HG02943 (cell line): ENCODE data around the gene SATL1.
"Not testable (repeated sequence)": the region's sequence is repeated elsewhere in the genome, so short reads cannot be mapped to it uniquely, and the experiment has no call there.

Source experiments
- ATAC-seq: cut with Tn5 transposase; IDR thresholded peaks from one replicate; pipeline ENCODE4 v1.9.1; 2021; ENCODE audit warnings: mild to moderate bottlenecking, low read depth, moderate library complexity; ENCODE audit not compliant: unreplicated experiment

The SATL1 gene, protein sequence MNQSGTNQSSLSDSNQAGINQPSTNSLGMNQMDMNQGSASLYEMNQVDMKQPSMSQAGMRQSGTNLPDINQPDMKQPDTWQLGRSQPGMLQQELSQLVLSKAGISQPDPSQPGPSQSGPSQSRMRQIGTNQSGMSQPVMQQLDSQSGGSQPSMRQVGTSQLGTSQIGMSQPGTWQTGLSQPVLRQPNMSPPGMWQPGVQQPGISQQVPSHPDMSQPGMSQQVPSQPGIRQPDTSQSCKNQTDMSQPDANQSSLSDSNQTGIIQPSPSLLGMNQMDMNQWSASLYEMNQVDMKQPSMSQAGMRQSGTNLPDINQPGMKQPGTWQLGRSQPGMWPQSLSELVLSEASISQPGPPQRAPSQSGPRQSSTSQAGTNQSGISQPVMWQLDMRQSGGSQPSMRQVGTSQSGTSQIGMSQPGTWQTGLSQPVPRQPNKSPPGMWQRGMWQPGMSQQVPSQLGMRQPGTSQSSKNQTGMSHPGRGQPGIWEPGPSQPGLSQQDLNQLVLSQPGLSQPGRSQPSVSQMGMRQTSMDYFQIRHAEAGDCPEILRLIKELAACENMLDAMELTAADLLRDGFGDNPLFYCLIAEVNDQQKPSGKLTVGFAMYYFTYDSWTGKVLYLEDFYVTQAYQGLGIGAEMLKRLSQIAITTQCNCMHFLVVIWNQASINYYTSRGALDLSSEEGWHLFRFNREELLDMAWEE

DNA sequence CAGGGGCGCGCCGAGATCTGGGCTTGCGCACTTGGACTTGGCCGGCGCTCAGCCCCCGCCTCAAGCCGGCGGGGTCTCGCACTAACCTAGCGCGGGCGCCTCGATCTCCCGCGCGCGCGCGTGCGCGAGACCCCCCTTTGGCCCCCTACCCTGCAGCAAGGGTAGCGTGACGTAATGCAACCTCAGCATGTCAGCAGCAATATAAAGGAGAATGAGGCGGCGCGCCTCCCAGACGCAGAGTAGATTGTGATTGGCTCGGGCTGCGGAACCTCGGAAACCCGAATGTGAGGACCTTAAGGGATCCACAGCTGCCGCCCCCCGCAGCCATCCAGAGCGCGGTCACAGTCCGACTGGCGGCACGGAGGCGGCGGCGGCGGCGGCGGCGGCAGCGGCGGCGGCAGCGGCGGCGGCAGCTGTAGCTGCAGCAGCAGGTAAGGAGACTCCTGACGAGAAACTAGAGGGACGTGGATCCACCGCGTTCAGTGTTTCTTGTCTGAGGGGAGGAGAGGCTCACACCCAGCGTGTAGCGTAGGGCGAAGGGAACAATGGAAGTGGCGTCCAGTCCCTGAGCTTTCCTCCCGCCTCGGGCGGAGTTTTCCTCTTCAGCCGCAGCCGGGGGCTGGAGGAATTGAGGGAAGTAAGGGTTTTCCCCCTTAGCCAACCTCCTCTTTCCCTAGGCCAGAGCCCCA is at the start of gene SATL1, which contains the start of gene ZNF711:
TSS of gene SATL1 (minus strand) at position 19 of the 689 bp plus-strand sequence. CDS start 134,811 bp downstream, outside the sequence.
TSS of gene ZNF711 (plus strand) at position 231 of the 689 bp plus-strand sequence. CDS start 3,582 bp downstream, outside the sequence.
- ATAC-seq, result no peak

DNA sequence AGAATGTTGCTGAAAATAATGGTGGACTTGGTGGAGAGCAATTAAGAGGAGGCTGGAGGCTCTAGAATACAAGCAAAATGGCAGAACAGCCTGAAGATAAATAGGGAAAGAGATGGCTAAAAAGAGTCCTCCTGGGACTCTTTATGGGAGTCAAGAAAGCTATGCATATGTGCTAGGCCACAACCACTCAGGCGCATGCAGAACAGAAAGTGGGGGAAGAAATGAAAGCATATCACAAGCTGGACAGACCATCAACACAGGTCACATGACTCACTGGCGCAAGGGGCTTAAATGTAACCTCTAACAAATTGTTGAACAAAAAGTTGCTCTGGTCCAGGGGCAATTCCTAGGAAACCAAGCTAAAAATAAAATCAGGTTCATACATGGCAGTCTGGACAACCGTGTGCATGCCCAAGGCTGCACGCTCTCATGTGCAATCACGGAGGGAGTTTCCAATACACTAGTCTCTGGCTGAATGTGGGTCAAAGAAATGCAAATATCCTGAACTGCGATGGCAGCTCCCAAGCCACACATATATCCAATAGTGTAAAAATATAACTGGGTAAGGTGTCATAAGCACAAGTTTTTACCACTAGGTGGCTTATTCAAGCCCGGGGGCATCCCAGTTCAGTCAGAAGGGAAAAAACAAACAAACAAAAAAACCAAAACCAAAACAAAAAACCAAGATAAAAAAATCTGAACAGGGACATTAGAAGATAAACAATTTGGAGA is 45.6 kb upstream of the SATL1 start:
- no peak for ATAC-seq

DNA sequence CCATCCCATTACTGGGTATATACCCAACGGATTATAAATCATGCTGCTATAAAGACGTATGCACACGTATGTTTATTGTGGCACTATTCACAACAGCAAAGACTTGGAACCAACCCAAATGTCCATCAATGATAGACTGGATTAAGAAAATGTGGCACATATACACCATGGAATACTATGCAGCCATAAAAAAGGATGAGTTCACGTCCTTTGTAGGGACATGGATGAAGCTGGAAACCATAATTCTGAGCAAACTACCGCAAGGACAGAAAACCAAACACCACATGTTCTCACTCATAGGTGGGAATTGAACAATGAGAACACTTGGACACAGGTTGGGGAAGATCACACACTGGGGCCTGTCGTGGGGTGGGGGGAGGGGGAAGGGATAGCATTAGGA is 41.7 kb upstream of the SATL1 start:
- ATAC-seq, result not testable (repeated sequence)

DNA sequence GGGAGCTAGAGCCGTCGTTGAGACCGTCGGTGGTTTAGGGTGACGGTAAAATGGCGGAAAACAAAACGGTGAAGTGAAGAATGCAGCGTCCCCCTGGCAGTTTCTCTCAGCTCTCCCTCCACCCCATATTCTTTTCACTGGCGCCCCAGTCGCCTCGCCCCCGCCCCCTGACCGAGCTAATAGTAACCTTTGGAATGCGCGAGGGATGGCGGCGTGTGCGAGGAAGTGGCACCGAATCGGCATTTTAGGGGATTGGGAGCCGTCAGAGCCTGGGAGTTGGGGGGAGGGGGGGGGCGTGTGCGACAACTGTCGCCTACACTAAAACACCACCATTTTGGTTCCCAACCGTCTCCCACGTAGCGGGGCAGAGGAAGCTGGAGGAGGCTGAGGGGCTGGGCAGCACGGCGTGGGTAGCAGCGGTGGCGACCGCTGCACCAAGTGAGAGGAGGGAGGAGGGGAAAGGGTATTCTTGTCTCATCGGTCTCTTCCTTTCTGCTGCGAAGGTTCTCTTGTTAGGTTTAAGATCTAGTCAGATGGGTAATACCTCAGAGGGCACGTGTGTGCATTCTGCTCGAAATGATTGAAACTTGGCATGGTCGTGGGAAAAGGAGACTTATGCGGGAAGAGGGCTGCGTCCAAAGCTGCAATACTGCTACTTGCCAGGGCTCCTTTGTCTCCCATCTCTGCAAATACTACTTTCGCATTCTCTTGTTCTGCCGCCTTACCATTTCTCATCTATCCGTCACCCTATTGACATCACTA is 1.1 kb upstream of the SATL1 start:
- ATAC-seq, result no peak

DNA sequence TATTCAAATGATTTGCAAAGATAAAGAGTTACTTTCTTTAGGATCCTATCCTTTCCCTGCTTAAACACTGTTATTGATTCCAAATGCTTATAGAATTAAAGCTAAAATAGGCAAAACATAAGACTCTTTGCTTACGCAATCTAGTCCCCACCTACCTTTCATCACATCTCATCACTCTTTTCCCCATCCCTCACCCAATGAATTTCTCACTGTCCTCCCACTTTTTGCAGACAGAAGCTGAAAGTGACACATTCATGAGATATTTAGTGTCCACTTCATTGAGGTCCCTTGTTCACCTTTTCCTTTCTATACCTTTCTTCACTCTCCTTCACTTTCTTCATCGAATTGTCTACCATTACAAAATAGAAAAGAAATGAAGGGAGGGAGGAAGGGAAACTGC is 424 bp downstream of the SATL1 start:
- ATAC-seq, result no peak

DNA sequence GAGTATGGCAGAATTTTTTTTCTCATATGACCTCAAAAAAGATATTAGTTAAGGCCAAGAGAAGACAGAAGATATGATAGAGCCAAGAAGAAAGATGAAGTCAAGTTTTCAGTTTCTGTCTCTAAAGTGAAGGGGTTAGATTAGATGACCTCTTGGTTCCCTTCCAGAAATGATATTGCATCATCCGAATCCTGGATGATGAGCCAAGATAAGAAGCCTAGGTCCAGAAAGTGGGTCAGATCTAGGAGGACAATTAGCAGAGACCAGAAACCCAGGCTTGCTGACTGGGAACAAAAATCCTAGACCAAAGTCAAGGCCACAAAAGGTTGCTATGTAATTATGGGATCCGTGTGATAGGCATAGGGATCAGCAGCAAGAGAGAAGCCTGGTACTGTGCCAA is 20.2 kb downstream of the SATL1 start:
- ATAC-seq, result no peak

DNA sequence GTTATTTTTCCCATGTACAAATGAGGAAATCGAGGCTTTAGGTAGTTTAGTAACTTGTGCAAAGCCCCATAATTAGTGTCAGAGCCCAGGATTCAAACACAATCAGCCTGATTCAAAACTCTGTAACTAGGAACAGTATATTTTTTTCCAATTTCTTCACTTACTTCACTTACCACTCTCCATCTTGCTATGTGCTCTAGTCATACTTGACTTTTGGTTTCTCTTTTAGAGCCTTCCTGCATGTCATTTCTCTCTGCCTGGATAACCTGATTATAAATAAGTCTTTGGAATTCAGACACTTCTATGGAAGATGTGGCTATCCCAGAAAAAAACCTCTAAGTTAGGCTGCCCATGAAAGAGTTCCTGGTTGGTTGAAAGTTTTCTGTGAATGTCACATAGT is 22.2 kb downstream of the SATL1 start:
- ATAC-seq, result no peak

DNA sequence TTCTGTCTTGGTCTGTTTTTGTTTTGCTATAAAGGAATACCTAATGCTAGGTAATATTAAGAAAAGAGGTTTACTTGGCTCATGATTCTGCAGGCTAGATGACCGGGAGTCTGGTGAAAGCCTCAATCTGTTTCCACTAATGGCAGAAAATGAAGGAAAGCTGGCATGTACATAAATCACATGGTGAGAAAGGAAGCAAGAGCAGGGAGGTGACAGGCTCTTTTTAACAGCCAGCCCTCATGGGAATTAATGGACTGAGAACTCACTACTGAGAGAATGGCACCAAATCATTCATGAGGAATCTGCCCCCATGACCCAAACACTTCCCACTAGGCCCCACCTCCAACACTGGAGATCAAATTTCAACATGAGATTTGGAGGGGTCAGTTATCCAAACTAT is 27.6 kb downstream of the SATL1 start:
- no peak for ATAC-seq

DNA sequence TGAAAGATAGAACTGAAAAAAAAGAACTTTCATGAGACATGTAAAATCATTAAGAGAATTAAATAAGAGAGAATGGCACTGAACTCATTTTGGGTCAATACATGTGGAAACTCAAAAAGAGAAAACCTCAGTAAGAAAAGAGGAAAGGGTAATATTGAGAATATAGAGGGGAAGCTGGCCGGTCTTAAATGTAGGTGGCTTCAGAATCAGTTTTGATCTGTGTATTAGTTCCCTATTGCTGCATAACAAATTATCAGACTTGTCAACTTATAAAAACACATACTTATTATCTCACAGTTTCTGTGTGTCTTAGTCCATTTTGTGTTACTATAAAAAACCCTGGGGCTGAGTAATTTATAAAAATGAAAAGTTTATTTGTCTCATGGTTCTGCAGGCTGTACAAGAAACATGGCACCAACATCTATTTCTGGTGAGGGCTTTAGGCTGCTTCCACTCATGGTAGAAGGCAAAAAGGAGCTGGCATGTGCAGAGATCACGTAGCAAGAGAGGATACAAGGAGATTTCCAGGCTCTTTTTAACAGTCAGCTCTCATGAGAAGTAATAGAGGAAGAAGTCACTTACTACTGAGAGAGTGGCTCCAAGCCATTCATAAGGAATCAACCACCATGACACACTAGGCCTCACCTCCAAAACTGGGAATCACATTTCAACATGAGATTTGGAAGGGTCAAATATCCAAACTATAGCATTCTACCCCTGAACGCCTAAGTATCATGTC is 29.6 kb downstream of the SATL1 start:
- ATAC-seq, result no peak

DNA sequence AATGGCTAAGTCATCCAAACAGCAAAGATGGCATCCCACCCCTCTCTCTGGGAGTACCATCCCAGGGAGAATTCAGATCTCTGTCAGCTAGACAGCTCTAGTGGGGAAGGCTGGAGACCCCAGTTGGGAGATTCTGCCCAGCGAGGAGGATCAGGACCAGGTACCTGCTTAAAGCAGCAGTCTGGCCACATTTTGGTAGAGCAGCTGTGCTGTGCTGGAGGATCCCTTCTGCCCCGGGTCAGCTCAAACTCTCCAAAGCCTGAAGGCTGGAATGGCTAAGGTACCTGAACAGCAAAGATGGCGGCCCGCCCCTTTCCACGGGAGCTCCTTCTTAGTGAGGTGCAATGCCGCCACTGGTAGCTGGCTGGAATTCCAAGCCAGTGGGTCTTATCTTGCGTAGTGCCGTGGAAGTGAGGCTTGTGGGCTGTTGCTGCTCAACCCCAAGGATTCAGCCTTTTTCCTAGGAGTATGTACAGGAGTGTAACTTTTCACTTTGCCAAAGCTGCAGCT is 40.1 kb downstream of the SATL1 start:
- ATAC-seq, result no peak

DNA sequence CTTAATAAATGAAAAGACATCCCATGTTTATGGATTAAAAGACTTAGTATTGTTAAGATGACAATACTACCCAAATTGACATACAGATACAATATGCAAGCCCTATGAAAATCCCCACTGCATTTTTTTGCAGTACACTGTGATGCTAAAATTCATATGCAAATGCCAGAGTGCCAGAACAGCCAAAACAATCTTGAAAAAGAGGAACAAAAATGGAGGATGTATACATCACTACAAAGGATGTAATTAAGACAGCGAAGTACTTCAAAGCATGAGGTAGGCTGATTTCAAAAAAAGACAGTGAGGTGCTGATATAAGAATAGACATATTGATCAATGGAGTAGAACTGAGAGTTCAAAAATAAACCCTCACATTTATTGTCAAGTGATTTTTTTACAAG is 47.3 kb downstream of the SATL1 start:
- no peak for ATAC-seq

DNA sequence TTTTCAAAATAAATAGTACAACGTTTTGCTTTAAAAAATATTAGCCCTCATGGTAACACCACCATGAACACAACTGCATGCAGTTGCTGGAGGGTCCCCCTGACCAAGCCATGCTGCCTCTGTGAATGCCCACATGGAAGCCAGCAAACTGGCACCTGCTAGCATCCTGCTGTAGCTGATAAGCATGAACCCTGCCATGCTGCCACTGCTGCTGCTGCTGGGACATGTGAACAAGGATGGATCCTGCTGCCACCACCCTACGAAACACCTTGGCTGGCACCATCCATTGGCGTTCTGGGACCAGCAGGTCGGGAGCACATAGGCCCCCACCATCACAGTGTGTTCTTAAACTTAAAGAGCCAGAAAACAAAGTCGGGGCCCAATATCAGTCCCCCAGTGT is 83.9 kb downstream of the SATL1 start:
- no peak for ATAC-seq

DNA sequence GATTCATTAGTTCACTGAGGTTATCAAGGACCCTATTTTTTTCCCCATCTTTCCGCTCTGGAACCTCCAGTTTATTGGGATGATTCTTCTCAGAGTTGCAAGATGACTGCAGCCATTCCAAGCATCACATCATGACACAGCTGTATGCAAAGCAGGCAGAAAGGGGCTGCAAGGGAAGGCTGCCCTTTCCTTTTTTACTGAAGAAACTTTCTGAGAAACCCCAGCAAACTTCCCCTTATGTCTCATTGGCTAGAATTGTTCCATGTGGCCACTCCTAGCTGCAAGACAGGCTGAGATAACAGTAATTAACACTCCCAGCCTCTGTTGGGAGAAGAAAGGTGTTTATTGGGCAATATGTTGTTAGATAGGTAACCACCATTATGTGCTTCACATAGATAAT is 102.6 kb downstream of the SATL1 start:
- no peak for ATAC-seq

DNA sequence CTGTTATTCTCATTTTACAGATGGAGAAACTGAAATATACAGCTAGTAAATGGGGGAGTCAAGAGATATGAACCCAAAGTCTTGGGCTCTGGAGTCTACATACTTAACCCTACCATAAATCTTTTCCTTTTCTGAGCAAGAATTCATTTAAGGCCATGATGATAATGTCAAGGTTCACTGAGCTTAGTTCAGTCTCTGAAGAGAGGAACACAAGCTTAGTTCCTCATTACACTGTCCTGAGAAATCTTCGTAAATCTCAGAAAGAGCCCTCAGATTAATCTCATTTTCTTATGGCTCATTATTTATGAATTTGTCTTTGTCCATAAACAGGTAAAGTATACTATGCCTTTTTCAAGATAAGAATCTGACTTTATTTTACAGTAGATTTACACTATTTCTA is 104.2 kb downstream of the SATL1 start:
- ATAC-seq, result no peak

DNA sequence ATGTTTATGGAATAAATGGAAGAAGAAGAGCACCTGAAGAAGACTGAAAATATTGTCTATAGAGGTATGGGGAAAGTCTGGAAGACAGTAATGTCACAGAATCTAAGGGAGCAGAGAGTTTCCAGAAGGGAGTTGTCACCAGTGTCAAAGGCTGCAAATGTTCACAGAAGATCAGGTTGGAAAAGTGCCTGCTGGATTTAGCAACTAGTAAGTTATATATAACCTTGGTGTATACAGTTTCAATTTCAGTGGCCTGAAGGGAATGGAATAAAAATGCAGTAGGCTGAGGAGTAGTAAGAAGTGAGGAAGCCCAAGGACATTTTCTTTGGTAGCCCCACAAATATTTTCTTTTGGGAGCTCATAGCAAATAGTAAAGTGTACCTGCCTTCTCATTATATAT is 107.2 kb downstream of the SATL1 start:
- ATAC-seq, result no peak

DNA sequence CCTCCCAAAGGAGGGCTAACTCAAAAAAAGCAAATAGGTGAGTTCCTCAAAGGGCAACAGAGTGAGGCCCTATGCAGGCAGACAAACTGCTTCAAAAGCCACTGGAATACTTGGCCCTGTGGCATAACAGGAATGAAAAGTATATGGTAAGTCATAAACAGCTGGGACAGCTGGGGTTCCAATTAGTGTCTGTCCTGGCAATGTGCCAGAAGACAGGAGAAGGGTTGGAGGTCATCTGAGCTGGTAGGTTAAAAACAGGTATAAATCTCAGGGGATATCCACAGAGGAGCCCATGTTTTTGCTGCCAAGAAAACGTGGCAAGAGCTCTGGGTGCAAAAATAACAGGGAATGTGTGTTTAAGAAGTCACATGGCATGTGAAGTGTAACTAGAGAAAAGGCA is 128.3 kb downstream of the SATL1 start:
- ATAC-seq, result no peak

DNA sequence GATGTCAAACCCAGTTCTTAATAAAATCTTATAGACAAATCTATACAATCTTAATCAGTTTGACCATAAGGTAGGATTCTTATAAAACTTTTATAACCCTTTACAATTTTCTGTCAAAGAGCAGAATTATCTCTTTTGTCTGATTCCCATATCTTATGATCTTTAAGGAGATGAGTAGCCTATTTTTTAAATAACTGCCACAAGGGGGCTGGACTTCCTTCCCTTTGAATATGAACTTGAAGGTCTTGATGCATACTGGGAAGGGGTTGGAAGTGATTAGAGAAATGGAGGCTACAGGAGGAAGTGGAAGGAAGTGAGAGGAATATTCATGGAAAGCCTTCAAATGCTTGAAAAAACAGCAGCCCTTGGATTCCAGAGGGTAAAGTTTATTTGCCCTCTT is 128.8 kb downstream of the SATL1 start:
- ATAC-seq, result no peak

DNA sequence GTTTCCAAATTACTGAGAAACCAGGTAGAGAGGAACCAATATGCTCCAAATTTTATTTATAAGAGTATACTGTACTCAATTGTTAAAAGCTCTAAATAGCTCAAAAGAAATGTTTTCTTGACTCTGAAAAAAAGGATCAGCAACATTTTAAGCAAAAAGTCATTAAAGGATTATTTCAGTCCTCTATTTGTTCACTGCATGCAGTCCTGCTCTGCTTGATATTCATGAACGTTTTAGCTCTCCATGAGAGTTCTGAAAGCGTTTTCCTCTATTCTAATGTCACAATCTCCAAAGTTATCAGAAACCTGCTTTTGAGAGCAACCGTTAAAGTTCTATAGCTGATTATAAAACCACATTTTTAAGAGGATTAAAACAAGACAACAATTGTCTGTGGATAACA is 129.4 kb downstream of the SATL1 start:
- ATAC-seq, result no peak

DNA sequence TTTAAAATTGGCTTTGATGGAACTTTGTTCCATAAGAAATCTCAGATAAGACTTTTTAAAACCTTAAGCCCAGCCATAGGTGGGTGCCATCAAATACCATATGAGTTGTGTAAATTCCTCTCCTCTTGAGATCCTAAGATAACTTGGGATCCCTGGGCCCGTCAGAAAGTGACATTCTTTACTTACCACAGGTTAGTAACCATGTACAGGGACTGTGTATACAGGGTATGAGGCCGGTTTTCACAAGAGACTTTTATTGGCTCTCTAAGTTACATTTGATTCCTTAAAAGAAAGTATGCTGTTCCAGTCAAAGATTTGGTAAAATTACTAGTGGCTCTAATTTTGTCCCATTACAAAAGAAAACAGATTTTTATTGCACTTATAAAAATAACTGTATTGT is 129.8 kb downstream of the SATL1 start:
- ATAC-seq, result no peak
